Measurements from ENCODE around the gene MAP4K2.

The MAP4K2 gene

GRCh38 chr11:64790205-64791095 is 12.6 kb downstream of the MAP4K2 start:
- no peak for DNase-seq

GRCh38 chr11:64789331-64790204 is 13.4 kb downstream of the MAP4K2 start:
- DNase-seq, result no peak

GRCh38 chr11:64788321-64789215 is 14.4 kb downstream of the MAP4K2 start:
- DNase-seq, result no peak

GRCh38 chr11:64787526-64788320 is 15.3 kb downstream of the MAP4K2 start:
- peak; percentile 72 for DNase-seq

- no peak for DNase-seq
Observed at GRCh38 chr11:64786308-64786707, 16.7 kb downstream of the MAP4K2 start.

GRCh38 chr11:64784813-64785581 is 18.0 kb downstream of the MAP4K2 start:
- no peak for DNase-seq

- peak; percentile 96 for DNase-seq
Observed at GRCh38 chr11:64778473-64779298, 24.3 kb downstream of the MAP4K2 start, which contains the start of gene SF1. Gene SF1, minus strand, starts transcription at chr11:64778542. Its CDS starts 150 bp downstream, at chr11:64778392.

GRCh38 chr11:64778223-64778472 is 24.9 kb downstream of the MAP4K2 start:
- DNase-seq, result no peak

- DNase-seq, result peak; percentile 84
Observed at GRCh38 chr11:64777449-64778222, 25.4 kb downstream of the MAP4K2 start.

GRCh38 chr11:64776875-64777274 is 26.1 kb downstream of the MAP4K2 start:
- no peak for DNase-seq

- DNase-seq, result no peak
Observed at GRCh38 chr11:64776425-64776824, 26.6 kb downstream of the MAP4K2 start.

- DNase-seq, result no peak
Observed at GRCh38 chr11:64774144-64774543, 28.9 kb downstream of the MAP4K2 start.

GRCh38 chr11:64772303-64773018 is 30.6 kb downstream of the MAP4K2 start:
- DNase-seq, result no peak

GRCh38 chr11:64771861-64772260 is 31.2 kb downstream of the MAP4K2 start:
- DNase-seq, result no peak

GRCh38 chr11:64770120-64770519 is 32.9 kb downstream of the MAP4K2 start:
- no peak for DNase-seq

- DNase-seq, result no peak
Observed at GRCh38 chr11:64769283-64769682, 33.7 kb downstream of the MAP4K2 start.

- DNase-seq, result no peak
Observed at GRCh38 chr11:64768300-64768694, 34.7 kb downstream of the MAP4K2 start.
